ENCODE results near the gene IPO9. TPM values are rescaled to one million over a fixed set of nuclear protein-coding genes. Genes with fewer than 3 reads are reported as not detected.
"Not testable (repeated sequence)": the region's sequence is repeated elsewhere in the genome, so short reads cannot be mapped to it uniquely, and the experiment has no call there.

The IPO9 gene
- total RNA-seq, 2 experiments from 2014 or later: 50.4 to 51.2 TPM

DNA sequence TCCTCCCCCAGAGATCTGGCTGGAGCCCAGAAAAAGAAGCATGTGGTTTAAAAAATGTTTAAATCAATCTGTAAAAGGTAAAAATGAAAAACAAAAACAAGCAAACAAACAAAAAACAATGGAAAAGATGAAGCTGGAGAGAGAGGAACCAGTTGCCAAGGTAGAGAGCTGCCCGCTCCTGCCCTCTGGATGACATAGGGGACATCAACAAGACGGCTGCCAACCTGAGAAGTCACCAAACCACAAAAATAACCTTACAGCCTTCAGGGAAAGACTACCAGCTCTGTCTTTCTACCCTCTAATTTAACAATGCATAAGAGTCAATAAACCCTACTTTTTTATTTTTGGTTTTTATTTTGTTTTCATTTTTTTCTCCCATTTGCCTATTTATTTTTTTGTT, 8.5 kb upstream of the IPO9 start:
- H3K36me3 Mint-ChIP-seq: no peaks in the 10 kb centered on the region
- POLR2A ChIA-PET: interaction anchor here (1.5 kb wide), 1 partner anchor 9 kb away, joined by 4 read pairs; no protein-coding TSS in a partner anchor
- no peaks in the 10 kb centered on the region for H3K9me3 Mint-ChIP-seq
- no peak overlapping the region for H3K27ac Mint-ChIP-seq
- H3K4me3 Mint-ChIP-seq: no peak overlapping the region
- no peaks in the 10 kb centered on the region for H3K27me3 Mint-ChIP-seq
- ATAC-seq (ENCODE audit: low read depth): no peak
- no peaks in the 10 kb centered on the region for H3K4me1 Mint-ChIP-seq
- no peak for DNase-seq

DNA sequence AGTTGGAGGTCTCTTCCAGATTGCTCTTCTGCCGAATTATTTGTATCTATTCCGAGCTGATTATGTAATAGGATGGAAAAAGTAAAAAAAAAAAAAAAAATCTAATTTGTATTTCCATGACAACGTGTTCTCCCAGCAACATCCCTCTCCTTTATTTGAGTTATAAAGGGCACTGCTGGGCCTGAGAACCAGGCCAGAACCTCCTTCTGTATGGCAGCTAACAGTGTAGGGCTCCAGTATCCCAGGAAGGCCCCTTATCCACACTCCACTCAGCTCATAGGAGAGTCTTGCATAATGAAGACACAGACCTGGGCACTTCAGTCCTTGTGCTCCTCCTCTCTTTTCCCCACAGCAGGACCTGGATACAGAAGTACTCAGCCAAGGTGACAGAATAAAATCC, 3.7 kb upstream of the IPO9 start:
- POLR2A ChIA-PET: no interaction called here
- no peak for DNase-seq
- Mint-ChIP-seq H3K4me3 (no peak overlapping the region), H3K9me3 (no peaks in the 10 kb centered on the region), H3K36me3 (peaks cover 4% of the 10 kb centered on the region), H3K27ac (no peak overlapping the region), H3K4me1 (peaks cover 9% of the 10 kb centered on the region), H3K27me3 (no peaks in the 10 kb centered on the region)
- no peak for ATAC-seq (ENCODE audit: low read depth)

DNA sequence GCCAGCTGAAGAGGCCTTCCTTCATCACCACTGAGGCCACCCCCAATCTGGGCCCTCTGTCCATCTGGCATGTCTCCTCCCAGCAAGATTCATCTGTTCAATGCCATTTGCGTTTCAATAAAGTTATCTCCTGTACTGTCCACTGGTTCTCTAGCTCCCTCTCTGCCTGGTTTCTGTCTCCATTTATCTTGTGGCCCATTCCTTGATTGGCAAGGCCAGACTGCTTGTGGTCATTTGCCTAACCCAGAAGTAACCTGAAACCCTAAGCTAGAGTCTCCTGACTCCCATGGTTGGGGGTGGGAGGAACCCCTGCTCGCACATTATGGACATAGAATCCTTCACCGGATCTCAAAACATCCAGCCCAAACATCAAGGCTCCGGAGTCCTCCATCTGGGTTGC, 2.1 kb upstream of the IPO9 start:
- Mint-ChIP-seq H3K36me3 (peaks cover 4% of the 10 kb centered on the region), H3K27ac (no peak overlapping the region)

DNA sequence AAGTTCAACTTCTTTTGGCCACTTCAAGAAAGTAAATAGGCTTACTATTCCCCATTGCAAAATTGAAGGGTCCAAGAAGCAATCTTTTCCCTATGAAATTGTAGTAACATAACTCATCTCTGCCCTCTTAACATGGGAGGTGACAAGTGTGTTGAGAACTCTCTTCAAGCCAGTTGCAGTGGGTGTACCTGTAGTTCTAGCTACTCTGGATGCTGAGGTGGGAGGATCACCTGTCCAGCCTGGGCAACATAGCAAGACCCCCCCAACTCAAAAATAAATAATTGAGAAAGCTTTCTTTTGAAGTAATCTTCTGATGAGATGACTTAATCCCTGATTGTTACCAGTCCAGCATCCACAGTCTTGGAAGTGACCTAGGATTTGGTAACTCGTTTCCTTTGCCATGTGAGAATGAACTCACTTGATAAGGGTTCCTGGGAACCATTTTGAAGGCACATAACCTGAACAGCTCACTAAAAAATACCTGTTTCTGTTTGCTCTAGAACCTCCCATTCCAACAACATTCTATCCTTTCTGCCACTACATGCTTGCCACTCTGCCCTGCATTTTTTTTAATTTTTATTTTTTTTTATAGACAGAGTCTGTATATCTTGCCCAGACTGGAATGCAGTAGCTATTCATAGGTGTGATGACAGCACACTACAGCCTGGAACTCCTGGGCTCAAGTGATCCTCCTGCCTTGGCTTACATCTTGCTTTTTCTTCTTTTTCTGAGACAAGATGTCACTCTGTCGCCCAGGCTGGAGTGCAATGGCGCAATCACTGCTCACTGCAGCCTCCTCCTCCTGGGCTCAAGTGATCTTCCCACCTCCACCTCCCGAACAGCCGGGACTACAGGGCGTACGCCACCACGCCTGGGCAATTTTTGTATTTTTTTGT, 1.4 kb upstream of the IPO9 start:
- DNase-seq: no peak
- POLR2A ChIA-PET: interaction anchor here (0.7 kb wide), 1 partner anchor 888 kb away, joined by 3 read pairs; no protein-coding TSS in a partner anchor
- no peak for ATAC-seq (ENCODE audit: low read depth)
- Mint-ChIP-seq H3K36me3 (peaks cover 4% of the 10 kb centered on the region), H3K4me1 (peaks cover 27% of the 10 kb centered on the region), H3K9me3 (no peaks in the 10 kb centered on the region), H3K4me3 (no peak overlapping the region), H3K27ac (no peak overlapping the region), H3K27me3 (no peaks in the 10 kb centered on the region)

More for the DNA sequence above, 2.1 kb upstream of the IPO9 start:
- H3K4me3 Mint-ChIP-seq: no peak overlapping the region
- H3K4me1 Mint-ChIP-seq: peaks cover 25% of the 10 kb centered on the region
- ATAC-seq (ENCODE audit: low read depth): no peak
- POLR2A ChIA-PET: interaction anchor here (0.7 kb wide), 1 partner anchor 888 kb away, joined by 3 read pairs; no protein-coding TSS in a partner anchor
- DNase-seq: no peak
- H3K27me3 Mint-ChIP-seq: no peaks in the 10 kb centered on the region
- H3K9me3 Mint-ChIP-seq: no peaks in the 10 kb centered on the region

DNA sequence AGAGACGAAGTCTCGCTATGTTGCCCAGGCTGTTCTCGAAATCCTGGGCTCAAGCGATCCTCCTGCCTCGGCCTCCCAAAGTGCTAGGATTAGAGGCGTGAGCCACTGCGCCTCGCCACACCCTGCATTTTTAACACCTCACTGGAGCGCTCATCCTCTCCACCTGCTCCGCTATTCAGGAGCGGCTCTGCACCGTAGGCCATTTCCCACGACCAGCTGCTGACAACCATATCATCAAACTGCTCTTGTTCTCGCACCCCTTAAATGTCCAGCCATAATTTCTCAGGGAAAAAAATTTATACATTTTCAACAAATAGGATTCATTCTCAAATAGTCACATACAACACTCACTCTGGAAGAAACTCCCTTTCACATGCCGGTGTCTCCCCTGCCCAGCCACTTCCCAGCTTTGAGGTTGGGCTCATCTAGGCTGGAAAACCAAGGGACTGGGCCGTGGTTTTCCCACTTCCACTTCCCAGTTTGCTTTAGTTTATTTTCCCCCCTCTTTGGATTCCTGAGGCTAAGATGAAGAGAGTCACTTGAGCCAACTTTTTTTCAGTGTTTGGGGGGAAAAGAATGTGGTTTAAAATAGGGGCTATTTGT, 639 bp upstream of the IPO9 start:
- Mint-ChIP-seq H3K4me3 (peak overlapping the region; percentile 99), H3K9me3 (no peaks in the 10 kb centered on the region), H3K27ac (no peak overlapping the region), H3K27me3 (no peaks in the 10 kb centered on the region), H3K36me3 (peaks cover 4% of the 10 kb centered on the region), H3K4me1 (peaks cover 27% of the 10 kb centered on the region)
- ATAC-seq (ENCODE audit: low read depth) (no peak), DNase-seq (no peak)
- POLR2A ChIA-PET: no interaction called here

DNA sequence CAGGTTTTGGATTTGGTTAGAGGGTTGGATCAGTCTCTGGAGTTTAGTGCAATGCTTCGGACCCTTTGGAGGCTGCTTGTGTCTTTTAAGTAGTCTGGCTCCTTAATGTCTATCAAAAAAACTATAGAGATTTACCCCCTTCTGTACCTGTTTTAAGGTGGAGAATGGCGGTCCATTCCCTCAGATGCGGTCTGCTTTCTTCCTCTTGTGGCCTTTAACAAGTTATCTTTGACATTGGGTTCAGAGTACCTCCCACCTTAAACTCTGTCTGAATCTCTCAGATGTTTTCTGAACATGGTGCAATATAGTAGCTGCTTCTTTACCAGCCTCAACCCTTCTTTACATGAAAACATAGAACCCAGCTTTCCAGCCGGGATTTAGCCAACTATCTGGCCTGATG, 2.4 kb downstream of the IPO9 start:
- DNase-seq (no peak), ATAC-seq (ENCODE audit: low read depth) (no peak)
- H3K36me3 Mint-ChIP-seq: peaks cover 6% of the 10 kb centered on the region
- no peaks in the 10 kb centered on the region for H3K9me3 Mint-ChIP-seq
- POLR2A ChIA-PET: no interaction called here
- H3K4me3 Mint-ChIP-seq: peak overlapping the region; percentile 99
- H3K4me1 Mint-ChIP-seq: peaks cover 31% of the 10 kb centered on the region
- no peaks in the 10 kb centered on the region for H3K27me3 Mint-ChIP-seq
- H3K27ac Mint-ChIP-seq: no peak overlapping the region

DNA sequence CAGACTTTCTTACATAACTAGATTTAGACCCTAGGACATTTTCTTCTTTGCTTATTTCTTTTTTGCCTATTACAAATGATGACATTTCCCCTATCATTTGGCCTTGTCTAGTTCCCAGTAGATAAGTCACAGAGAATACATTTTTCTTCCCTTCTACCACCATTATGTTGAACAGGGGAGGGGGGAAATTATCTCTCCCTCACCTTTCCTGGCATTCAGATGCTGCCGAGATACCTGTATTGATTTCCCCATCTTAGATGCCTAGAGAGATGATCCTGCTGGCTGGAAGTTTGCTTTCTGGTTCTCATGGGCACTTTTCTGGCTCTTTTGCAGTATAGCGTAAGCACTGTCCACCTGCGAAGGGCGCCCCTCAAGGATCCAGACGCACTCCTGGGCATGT, 5.7 kb downstream of the IPO9 start:
- DNase-seq: no peak
- Mint-ChIP-seq H3K27me3 (no peaks in the 10 kb centered on the region), H3K9me3 (no peaks in the 10 kb centered on the region), H3K27ac (no peak overlapping the region), H3K4me1 (peaks cover 24% of the 10 kb centered on the region), H3K4me3 (no peak overlapping the region), H3K36me3 (peaks cover 14% of the 10 kb centered on the region)
- POLR2A ChIA-PET: no interaction called here
- ATAC-seq (ENCODE audit: low read depth): no peak

DNA sequence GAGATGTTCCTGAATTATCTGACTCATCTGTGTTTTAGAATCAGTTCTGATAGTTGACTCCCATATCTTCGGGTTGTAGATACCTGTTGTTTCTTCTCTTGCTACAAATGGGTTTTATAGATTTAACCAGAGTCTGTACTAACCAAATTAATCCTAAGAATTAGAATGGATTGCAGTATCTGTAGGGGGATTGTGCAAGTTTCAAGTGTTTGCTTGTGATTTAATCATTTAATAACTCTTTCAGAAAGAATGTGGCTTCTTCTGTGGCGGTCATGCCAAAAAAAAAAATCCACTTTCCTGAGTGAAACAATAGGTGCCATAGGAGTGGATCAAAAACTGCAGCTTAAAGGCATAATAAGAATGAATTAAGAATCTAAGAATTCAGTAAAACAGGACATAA, 9.4 kb downstream of the IPO9 start:
- DNase-seq (no peak), ATAC-seq (ENCODE audit: low read depth) (no peak)
- Mint-ChIP-seq H3K4me3 (no peak overlapping the region), H3K27me3 (no peaks in the 10 kb centered on the region), H3K36me3 (peaks cover 19% of the 10 kb centered on the region), H3K27ac (no peak overlapping the region), H3K4me1 (peaks cover 7% of the 10 kb centered on the region), H3K9me3 (no peaks in the 10 kb centered on the region)
- POLR2A ChIA-PET: no interaction called here

DNA sequence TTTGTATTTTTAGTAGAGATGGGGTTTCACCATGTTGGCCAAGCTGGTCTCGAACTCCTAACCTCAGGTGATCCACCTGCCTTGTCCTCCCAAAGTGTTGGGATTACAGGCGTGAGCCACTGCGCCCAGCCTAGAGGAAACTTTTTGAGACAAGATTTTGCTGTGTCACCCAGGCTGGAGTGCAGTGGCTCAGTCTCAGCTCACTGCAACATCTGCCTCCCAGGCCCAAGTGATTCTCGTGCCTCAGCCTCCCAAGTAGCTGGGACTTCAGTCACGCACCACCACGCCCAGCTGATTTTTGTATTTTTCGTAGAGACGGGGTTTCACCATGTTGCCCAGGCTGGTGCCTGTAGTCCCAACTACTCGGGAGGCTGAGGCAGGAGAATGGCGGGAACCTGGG, 10.1 kb downstream of the IPO9 start:
- peaks cover 19% of the 10 kb centered on the region for H3K36me3 Mint-ChIP-seq
- POLR2A ChIA-PET: not testable (repeated sequence)

DNA sequence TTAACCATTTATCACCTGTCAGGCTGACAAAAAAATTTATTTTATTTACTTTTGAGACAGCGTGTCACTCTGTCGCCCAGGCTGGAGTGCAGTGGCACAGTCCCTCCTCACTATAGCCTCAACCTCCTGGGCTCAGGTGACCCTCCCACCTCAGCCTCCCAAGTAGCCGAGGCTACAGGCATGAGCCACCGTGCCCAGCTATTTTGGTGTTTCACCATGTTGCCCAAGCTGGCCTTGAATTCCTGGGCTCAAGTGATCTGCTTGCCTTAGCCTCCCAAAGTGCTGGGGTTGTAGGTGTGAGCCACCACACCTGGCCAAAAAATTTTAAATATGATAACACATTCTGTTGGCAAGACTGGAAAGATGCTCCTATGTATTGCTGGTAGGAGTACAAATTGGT, 11.1 kb downstream of the IPO9 start:
- H3K9me3 Mint-ChIP-seq: no peaks in the 10 kb centered on the region
- ATAC-seq (ENCODE audit: low read depth) (no peak), DNase-seq (no peak)
- H3K36me3 Mint-ChIP-seq: peaks cover 18% of the 10 kb centered on the region
- no peak overlapping the region for H3K4me3 Mint-ChIP-seq
- POLR2A ChIA-PET: no interaction called here
- H3K27ac Mint-ChIP-seq: no peak overlapping the region
- H3K4me1 Mint-ChIP-seq: peaks cover 6% of the 10 kb centered on the region
- H3K27me3 Mint-ChIP-seq: no peaks in the 10 kb centered on the region

More for the DNA sequence above, 10.1 kb downstream of the IPO9 start:
- H3K4me3 Mint-ChIP-seq; H3K27ac Mint-ChIP-seq; H3K27me3 Mint-ChIP-seq; H3K4me1 Mint-ChIP-seq; DNase-seq; H3K9me3 Mint-ChIP-seq; ATAC-seq (ENCODE audit: low read depth): not testable (repeated sequence)

DNA sequence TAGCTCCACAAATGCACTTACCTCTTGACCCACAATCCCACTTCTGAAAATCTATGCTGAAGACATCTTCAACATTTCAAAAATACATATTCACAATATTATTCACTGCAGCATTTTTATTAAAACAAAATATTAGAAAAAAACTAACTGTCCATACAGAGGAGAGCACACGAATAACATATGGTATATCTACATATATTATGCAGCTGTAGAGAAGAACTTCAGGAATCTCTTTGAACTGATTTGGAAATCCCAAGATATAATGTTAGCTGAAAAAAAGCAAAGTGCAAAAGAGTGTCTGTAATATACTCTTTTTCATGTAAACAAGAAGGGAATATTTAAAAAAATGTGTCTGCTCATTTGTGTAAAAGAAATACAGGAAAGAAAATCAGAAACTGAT, 11.5 kb downstream of the IPO9 start:
- Mint-ChIP-seq H3K27ac (no peak overlapping the region), H3K9me3 (no peaks in the 10 kb centered on the region), H3K27me3 (no peaks in the 10 kb centered on the region), H3K4me1 (peaks cover 5% of the 10 kb centered on the region), H3K4me3 (no peak overlapping the region), H3K36me3 (peaks cover 16% of the 10 kb centered on the region)
- POLR2A ChIA-PET: no interaction called here
- ATAC-seq (ENCODE audit: low read depth): no peak
- DNase-seq: no peak

DNA sequence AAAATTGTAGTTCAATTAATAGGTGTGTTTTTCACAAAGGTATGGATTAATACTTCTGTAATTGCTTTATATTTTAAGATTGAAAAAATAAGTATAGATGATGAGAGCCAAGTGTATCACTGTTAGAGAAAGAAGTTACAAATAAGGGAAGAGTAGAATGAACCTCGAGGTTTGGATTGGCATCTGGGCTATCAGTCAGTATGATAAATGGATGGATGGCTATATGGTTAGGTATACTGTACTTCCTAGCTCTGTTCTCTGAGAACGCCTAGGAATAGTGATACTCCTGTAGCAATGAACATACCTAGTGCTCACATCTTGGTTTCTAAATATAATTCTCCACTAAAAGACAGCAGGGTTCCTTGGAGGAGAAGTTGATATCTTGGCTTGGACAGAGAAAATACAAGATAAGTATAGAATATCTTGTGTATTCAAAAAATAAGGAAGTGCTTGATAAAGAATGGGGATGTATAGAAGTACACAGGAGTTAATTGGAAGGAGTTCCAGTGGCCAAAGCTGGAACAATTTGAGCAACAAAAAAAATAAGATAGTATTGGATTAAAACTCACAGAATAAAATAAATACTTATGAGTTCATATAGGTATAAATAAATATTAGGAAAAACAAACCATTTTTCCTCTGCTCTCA, 12.4 kb downstream of the IPO9 start:
- H3K36me3 Mint-ChIP-seq: peaks cover 16% of the 10 kb centered on the region
- H3K27me3 Mint-ChIP-seq: no peaks in the 10 kb centered on the region
- no peak for DNase-seq
- H3K4me1 Mint-ChIP-seq: peaks cover 7% of the 10 kb centered on the region
- H3K4me3 Mint-ChIP-seq: no peak overlapping the region
- H3K9me3 Mint-ChIP-seq: no peaks in the 10 kb centered on the region
- no peak for ATAC-seq (ENCODE audit: low read depth)
- POLR2A ChIA-PET: no interaction called here
- H3K27ac Mint-ChIP-seq: no peak overlapping the region

DNA sequence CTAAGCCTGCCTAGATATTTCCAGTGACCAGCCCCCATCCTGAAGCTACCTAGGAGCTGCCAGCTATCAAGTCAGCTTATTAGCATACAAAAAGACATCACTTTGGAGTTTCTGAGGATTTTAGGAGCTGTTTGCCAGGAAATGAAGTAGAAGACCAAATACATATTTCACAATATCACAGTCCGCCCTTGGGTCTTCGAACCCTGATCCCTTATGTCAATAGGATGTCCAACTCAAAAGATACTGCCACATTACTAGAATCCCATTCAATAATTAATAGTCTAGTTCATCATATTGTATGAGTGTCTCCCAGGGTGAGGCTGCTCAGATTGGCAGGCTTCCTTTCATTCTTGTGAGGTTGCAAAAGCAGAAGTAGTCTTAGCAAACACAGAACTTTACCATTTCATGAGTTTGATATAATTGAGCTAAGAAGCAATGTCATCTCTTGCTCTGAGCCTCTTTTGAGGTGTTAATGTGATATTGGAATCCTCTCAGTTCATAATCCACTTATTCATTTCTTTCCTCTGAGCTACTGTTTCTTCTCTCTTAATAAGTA, 13.6 kb downstream of the IPO9 start:
- Mint-ChIP-seq H3K27me3 (no peaks in the 10 kb centered on the region), H3K9me3 (no peaks in the 10 kb centered on the region), H3K4me3 (no peak overlapping the region), H3K4me1 (peaks cover 5% of the 10 kb centered on the region), H3K27ac (no peak overlapping the region), H3K36me3 (peaks cover 15% of the 10 kb centered on the region)
- POLR2A ChIA-PET: no interaction called here
- no peak for ATAC-seq (ENCODE audit: low read depth)
- no peak for DNase-seq

Measured in activated naive CD8-positive, alpha-beta T cell treated with anti-CD3 and anti-CD28 coated beads, Interleukin-2, amount 10 ng/mL, durations not matched to agents 7 days and 5 days (primary cell).